22Rv1 (cell line): ENCODE results near the gene ICE1.

Source experiments
- ZFX ChIP-seq: fragments of 450-650 bp; IDR thresholded peaks from 2 replicates; pipeline ENCODE4 v1.6.1; 2017; ENCODE audit warnings: antibody characterized with exemption, borderline replicate concordance
- TF ChIP-seq, protein P1 (sequence below): fragments of 450-650 bp; IDR thresholded peaks from 2 replicates; pipeline ENCODE4 v1.5.1; 2017; ENCODE audit warnings: mild to moderate bottlenecking

DNA sequence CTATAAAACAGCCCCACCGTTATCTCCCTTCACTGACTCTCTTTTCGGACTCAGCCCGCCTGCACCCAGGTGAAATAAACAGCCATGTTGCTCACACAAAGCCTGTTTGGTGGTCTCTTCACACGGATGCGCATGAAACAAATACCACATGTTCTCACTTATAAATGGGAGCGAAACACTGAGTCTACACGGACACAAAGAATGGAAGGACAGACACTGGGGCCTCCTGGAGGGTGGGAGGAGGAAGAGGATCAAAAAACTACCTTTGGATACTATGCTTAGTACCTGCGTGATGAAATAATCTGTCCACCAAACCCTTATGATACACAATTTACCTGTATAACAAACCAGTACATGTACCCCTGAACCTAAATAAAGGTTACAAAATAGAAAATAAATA, 98.6 kb downstream of the ICE1 start:
- TF ChIP-seq, protein P1, sequence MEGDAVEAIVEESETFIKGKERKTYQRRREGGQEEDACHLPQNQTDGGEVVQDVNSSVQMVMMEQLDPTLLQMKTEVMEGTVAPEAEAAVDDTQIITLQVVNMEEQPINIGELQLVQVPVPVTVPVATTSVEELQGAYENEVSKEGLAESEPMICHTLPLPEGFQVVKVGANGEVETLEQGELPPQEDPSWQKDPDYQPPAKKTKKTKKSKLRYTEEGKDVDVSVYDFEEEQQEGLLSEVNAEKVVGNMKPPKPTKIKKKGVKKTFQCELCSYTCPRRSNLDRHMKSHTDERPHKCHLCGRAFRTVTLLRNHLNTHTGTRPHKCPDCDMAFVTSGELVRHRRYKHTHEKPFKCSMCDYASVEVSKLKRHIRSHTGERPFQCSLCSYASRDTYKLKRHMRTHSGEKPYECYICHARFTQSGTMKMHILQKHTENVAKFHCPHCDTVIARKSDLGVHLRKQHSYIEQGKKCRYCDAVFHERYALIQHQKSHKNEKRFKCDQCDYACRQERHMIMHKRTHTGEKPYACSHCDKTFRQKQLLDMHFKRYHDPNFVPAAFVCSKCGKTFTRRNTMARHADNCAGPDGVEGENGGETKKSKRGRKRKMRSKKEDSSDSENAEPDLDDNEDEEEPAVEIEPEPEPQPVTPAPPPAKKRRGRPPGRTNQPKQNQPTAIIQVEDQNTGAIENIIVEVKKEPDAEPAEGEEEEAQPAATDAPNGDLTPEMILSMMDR: no peak
- no peak for TF ChIP-seq ZFX
